IPS-18c (cell line): ENCODE measurements around the gene LILRA5.
"Not testable (repeated sequence)": the region's sequence is repeated elsewhere in the genome, so short reads cannot be mapped to it uniquely, and the experiment has no call there.

Source experiments
- H3K4me3 ChIP-seq: 2 replicates; pipeline ENCODE4 v1.7.0; 2013; ENCODE audit warnings: low read depth, mild to moderate bottlenecking, low read length, moderate library complexity; ENCODE audit not compliant: insufficient read depth
- H3K9me3 ChIP-seq: one replicate; pipeline ENCODE4 v1.6.1; 2013; ENCODE audit warnings: mild to moderate bottlenecking, low read length, moderate library complexity; ENCODE audit not compliant: control insufficient read depth, insufficient read depth

Gene LILRA5

GRCh38 chr19:54285427-54286056 is 27.4 kb downstream of the LILRA5 start:
- H3K4me3 ChIP-seq, H3K9me3 ChIP-seq: not testable (repeated sequence)

GRCh38 chr19:54282686-54283470 is 30.1 kb downstream of the LILRA5 start:
- H3K4me3 ChIP-seq, result no peak overlapping the region
- no peaks in the 10 kb centered on the region for H3K9me3 ChIP-seq

GRCh38 chr19:54281729-54282075 is 31.3 kb downstream of the LILRA5 start:
- not testable (repeated sequence) for H3K9me3 ChIP-seq

GRCh38 chr19:54281007-54281728 is 31.8 kb downstream of the LILRA5 start, which contains the start of gene LILRB2:
Gene LILRB2 (minus strand): TSS chr19:54281110. CDS start chr19:54280496, 614 bp downstream.
- Histone ChIP-seq H3K9me3 (no peaks in the 10 kb centered on the region), H3K4me3 (no peak within 1 kb of the TSS)

More at GRCh38 chr19:54281729-54282075, 31.3 kb downstream of the LILRA5 start:
- H3K4me3 ChIP-seq, result not testable (repeated sequence)

GRCh38 chr19:54280441-54280840 is 32.5 kb downstream of the LILRA5 start:
- H3K4me3 ChIP-seq, H3K9me3 ChIP-seq: not testable (repeated sequence)

- not testable (repeated sequence) for H3K9me3 ChIP-seq, H3K4me3 ChIP-seq
Observed at GRCh38 chr19:54280025-54280424, 32.9 kb downstream of the LILRA5 start.

GRCh38 chr19:54279406-54279962 is 33.5 kb downstream of the LILRA5 start:
- no peak overlapping the region for H3K4me3 ChIP-seq
- H3K9me3 ChIP-seq, result no peaks in the 10 kb centered on the region

GRCh38 chr19:54278571-54279195 is 34.3 kb downstream of the LILRA5 start:
- H3K9me3 ChIP-seq, H3K4me3 ChIP-seq: not testable (repeated sequence)

- H3K9me3 ChIP-seq, H3K4me3 ChIP-seq: not testable (repeated sequence)
Observed at GRCh38 chr19:54278056-54278455, 34.9 kb downstream of the LILRA5 start.

GRCh38 chr19:54277111-54277615 is 35.8 kb downstream of the LILRA5 start:
- not testable (repeated sequence) for H3K9me3 ChIP-seq, H3K4me3 ChIP-seq

GRCh38 chr19:54275951-54276350 is 37.0 kb downstream of the LILRA5 start:
- no peaks in the 10 kb centered on the region for H3K9me3 ChIP-seq
- no peak overlapping the region for H3K4me3 ChIP-seq

- H3K4me3 ChIP-seq, result not testable (repeated sequence)
Observed at GRCh38 chr19:54274516-54274915, 38.5 kb downstream of the LILRA5 start.

GRCh38 chr19:54273821-54274220 is 39.1 kb downstream of the LILRA5 start:
- no peaks in the 10 kb centered on the region for H3K9me3 ChIP-seq
- no peak overlapping the region for H3K4me3 ChIP-seq

More at GRCh38 chr19:54274516-54274915, 38.5 kb downstream of the LILRA5 start:
- not testable (repeated sequence) for H3K9me3 ChIP-seq

- H3K9me3 ChIP-seq, H3K4me3 ChIP-seq: not testable (repeated sequence)
Observed at GRCh38 chr19:54272181-54272580, 40.8 kb downstream of the LILRA5 start.

- not testable (repeated sequence) for H3K4me3 ChIP-seq, H3K9me3 ChIP-seq
Observed at GRCh38 chr19:54271587-54271986, 41.4 kb downstream of the LILRA5 start.

- H3K4me3 ChIP-seq, result no peak overlapping the region
- no peaks in the 10 kb centered on the region for H3K9me3 ChIP-seq
Observed at GRCh38 chr19:54271106-54271505, 41.9 kb downstream of the LILRA5 start.

GRCh38 chr19:54268936-54269335 is 44.0 kb downstream of the LILRA5 start:
- Histone ChIP-seq H3K4me3 (no peak overlapping the region), H3K9me3 (no peaks in the 10 kb centered on the region)
